Measurements from ENCODE around the gene EML6.

EML6 gene

DNA sequence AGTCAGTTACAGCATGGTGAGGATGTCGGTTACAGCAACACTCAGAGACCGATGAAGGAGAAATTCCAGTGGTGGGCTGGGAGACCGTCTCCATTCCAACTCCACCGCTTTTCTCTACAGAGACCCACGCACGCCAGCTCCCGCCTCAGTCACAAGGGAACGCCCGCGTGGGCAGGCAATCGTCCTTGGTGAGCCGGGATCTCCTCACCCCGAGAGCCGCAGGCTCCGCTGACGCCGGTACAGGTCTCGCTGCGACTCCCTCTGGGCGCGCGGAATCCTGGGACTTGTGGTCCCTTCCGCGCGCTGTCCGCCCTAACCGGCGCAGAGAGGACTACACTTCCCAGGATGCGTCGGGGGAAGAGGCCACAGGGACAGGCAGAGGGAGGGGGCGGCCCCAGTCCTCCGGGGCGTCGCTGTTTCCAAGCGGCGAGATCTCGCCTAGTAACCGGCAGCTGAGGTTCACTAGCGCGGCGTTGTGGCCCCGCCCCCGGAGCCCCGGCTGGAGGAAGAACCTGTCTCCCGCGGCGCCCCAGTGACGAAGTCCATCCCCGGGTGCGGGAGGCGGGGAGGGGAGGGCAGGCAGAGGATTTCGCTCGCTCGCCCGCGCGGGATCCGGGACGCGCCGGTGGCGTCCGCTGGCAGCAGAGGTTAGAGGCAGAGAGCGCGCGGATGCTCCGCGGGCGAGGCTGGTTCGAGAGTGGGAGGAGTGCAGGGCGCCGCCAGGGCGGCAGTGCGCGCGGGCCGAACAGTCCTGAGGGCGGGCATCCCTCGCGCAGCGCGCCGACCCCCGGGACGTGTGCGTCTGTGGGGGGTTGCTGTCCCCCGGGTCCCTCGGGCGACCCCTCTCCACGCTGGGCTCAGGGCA is at the start of gene EML6:
Gene EML6 (plus strand): TSS at position 532 of the 865 bp plus-strand sequence. CDS start 1,400 bp downstream, outside the sequence.
- H3K27ac ChIP-seq = peak within 1 kb of the TSS; percentile 54
- H3K4me3 ChIP-seq (ENCODE audit: low read depth, low read length) = peak within 1 kb of the TSS; percentile 84
- DNase-seq = peak; percentile 100
- TF ChIP-seq, protein P1, sequence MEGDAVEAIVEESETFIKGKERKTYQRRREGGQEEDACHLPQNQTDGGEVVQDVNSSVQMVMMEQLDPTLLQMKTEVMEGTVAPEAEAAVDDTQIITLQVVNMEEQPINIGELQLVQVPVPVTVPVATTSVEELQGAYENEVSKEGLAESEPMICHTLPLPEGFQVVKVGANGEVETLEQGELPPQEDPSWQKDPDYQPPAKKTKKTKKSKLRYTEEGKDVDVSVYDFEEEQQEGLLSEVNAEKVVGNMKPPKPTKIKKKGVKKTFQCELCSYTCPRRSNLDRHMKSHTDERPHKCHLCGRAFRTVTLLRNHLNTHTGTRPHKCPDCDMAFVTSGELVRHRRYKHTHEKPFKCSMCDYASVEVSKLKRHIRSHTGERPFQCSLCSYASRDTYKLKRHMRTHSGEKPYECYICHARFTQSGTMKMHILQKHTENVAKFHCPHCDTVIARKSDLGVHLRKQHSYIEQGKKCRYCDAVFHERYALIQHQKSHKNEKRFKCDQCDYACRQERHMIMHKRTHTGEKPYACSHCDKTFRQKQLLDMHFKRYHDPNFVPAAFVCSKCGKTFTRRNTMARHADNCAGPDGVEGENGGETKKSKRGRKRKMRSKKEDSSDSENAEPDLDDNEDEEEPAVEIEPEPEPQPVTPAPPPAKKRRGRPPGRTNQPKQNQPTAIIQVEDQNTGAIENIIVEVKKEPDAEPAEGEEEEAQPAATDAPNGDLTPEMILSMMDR (IDR thresholded peaks at IDR 0.05; ENCODE audit: low read depth, low read length) = peak; percentile 62
- no peaks in the 10 kb centered on the region for H3K36me3 ChIP-seq
- no peaks in the 10 kb centered on the region for H3K27me3 ChIP-seq (ENCODE audit: insufficient read depth, low read depth, severe bottlenecking)
- no peaks in the 10 kb centered on the region for H3K9me3 ChIP-seq (ENCODE audit: severe bottlenecking)

DNA sequence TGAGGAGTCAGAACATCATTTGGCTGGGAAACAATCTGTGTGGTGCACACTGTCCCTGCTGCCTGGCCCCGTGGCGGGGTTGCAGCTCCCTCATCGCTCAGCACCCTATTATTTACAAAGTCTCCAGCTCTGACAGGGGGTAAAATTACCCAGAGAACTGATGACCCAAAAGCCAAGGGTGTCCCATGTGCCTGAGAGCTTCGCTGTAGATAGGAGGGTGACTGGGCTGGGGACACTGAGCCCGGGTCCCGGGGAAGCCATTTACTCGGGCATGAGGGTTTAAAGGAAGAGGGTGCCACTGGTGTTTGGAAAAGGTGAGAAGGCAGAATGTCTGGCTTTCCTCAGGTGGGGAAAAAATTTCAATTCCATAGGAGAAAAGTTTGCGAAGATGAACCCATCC is 48.2 kb upstream of the EML6 start:
- TF ChIP-seq, protein P1 (IDR thresholded peaks at IDR 0.05; ENCODE audit: low read depth, low read length) = no peak
- H3K27me3 ChIP-seq (ENCODE audit: insufficient read depth, low read depth, severe bottlenecking) = no peaks in the 10 kb centered on the region

GRCh38 chr2:54675738-54676137 is 47.7 kb upstream of the EML6 start:
- no peak for DNase-seq
- H3K27me3 ChIP-seq (ENCODE audit: insufficient read depth, low read depth, severe bottlenecking) = no peaks in the 10 kb centered on the region
- TF ChIP-seq, protein P1 (IDR thresholded peaks at IDR 0.05; ENCODE audit: low read depth, low read length) = no peak
- H3K36me3 ChIP-seq = peaks cover 5% of the 10 kb centered on the region; the same call in 1 of the 2 replicates
- no peak overlapping the region for H3K27ac ChIP-seq
- no peaks in the 10 kb centered on the region for H3K9me3 ChIP-seq (ENCODE audit: severe bottlenecking)
- H3K4me3 ChIP-seq (ENCODE audit: low read depth, low read length) = no peak overlapping the region

More for the DNA sequence above, 48.2 kb upstream of the EML6 start:
- Histone ChIP-seq H3K27ac (no peak overlapping the region), H3K4me3 (ENCODE audit: low read depth, low read length) (no peak overlapping the region), H3K9me3 (ENCODE audit: severe bottlenecking) (no peaks in the 10 kb centered on the region), H3K36me3 (peaks cover 9% of the 10 kb centered on the region)
- DNase-seq = no peak

- no peak overlapping the region for H3K4me3 ChIP-seq (ENCODE audit: low read depth, low read length)
- DNase-seq = no peak
Observed at GRCh38 chr2:54676656-54677055, 46.8 kb upstream of the EML6 start.

GRCh38 chr2:54677476-54678265 is 45.8 kb upstream of the EML6 start:
- H3K9me3 ChIP-seq (ENCODE audit: severe bottlenecking) = peaks cover 5% of the 10 kb centered on the region
- TF ChIP-seq, protein P1 (IDR thresholded peaks at IDR 0.05; ENCODE audit: low read depth, low read length) = no peak

More at GRCh38 chr2:54676656-54677055, 46.8 kb upstream of the EML6 start:
- Histone ChIP-seq H3K27me3 (ENCODE audit: insufficient read depth, low read depth, severe bottlenecking) (no peaks in the 10 kb centered on the region), H3K9me3 (ENCODE audit: severe bottlenecking) (peaks cover 5% of the 10 kb centered on the region), H3K36me3 (no peaks in the 10 kb centered on the region), H3K27ac (no peak overlapping the region)
- TF ChIP-seq, protein P1 (IDR thresholded peaks at IDR 0.05; ENCODE audit: low read depth, low read length) = no peak

More at GRCh38 chr2:54677476-54678265, 45.8 kb upstream of the EML6 start:
- H3K27ac ChIP-seq = no peak overlapping the region
- no peak for DNase-seq
- no peaks in the 10 kb centered on the region for H3K36me3 ChIP-seq
- no peak overlapping the region for H3K4me3 ChIP-seq (ENCODE audit: low read depth, low read length)
- H3K27me3 ChIP-seq (ENCODE audit: insufficient read depth, low read depth, severe bottlenecking) = no peaks in the 10 kb centered on the region
